K562 (cell line): ENCODE data around the gene BNIP2. TPM values are rescaled to one million over a fixed set of nuclear protein-coding genes. Genes with fewer than 3 reads are reported as not detected.

Experiments used
- CTCF ChIP-seq, 3 experiments: IDR thresholded peaks in 2 of 3; conservative IDR thresholded peaks in 1 of 3; 2 replicates each; pipeline ENCODE4 v1.5.1; 2011 to 2012; ENCODE audit warnings: low read length in 3 of 3, mild to moderate bottlenecking in 3 of 3, control low read depth in 2 of 3, improper control_type of control experiment in 1 of 3, inconsistent platforms in 1 of 3, low read depth in 1 of 3, mixed read lengths in 1 of 3, moderate library complexity in 1 of 3; ENCODE audit not compliant: insufficient read depth in 2 of 3
- DMBX1 ChIP-seq: fragments of 250-450 bp; sonication (Bioruptor Pico); IDR thresholded peaks from 2 replicates; pipeline ENCODE4 v1.8.0; 2022; ENCODE audit warnings: inconsistent platforms, mild to moderate bottlenecking, moderate library complexity, borderline replicate concordance
- GTF2A2 ChIP-seq: IDR thresholded peaks from 2 replicates; pipeline ENCODE4 v1.6.1; 2016; ENCODE audit warnings: mild to moderate bottlenecking, missing genetic modification characterization, missing compliant biosample characterization
- HDAC1 ChIP-seq, 2 experiments: fragments of 450-650 bp; IDR thresholded peaks; 2 replicates each; pipeline ENCODE4 v1.6.1; 2016 to 2017; ENCODE audit warnings: inconsistent platforms in 1 of 2, mild to moderate bottlenecking in 1 of 2, moderate library complexity in 1 of 2
- KLF13 ChIP-seq: fragments of 450-650 bp; IDR thresholded peaks from 2 replicates; pipeline ENCODE4 v1.6.1; 2016; ENCODE audit warnings: missing genetic modification characterization, low read depth, mild to moderate bottlenecking, missing compliant biosample characterization, moderate library complexity, borderline replicate concordance
- NEUROD1 ChIP-seq: fragments of 150-350 bp; IDR thresholded peaks from 2 replicates; pipeline ENCODE4 v1.6.1; 2014; ENCODE audit warnings: borderline replicate concordance, low read length, low read depth; ENCODE audit not compliant: partially characterized antibody
- NFRKB ChIP-seq: fragments of 450-650 bp; IDR thresholded peaks from 2 replicates; pipeline ENCODE4 v1.6.1; 2016; ENCODE audit warnings: low read depth
- RBFOX2 ChIP-seq: fragments of 200-400 bp; formaldehyde crosslinking; IDR thresholded peaks from 2 replicates; pipeline ENCODE4 v1.6.1; 2017; ENCODE audit warnings: low read depth, mild to moderate bottlenecking, low read length, moderate library complexity
- SIN3B ChIP-seq: fragments of 450-650 bp; IDR thresholded peaks from 2 replicates; pipeline ENCODE4 v1.6.1; 2017; ENCODE audit warnings: low read depth, mild to moderate bottlenecking, moderate library complexity
- SRSF7 ChIP-seq: fragments of 200-400 bp; formaldehyde crosslinking; optimal IDR thresholded peaks from 2 replicates; pipeline ENCODE3; 2017; ENCODE audit warnings: mild to moderate bottlenecking, low read depth, low read length
- YY1 ChIP-seq, 3 experiments: IDR thresholded peaks; 2 replicates each; pipeline ENCODE4 v1.6.1; 2011; ENCODE audit warnings: low read length in 2 of 3, mild to moderate bottlenecking in 2 of 3, moderate library complexity in 2 of 3, borderline replicate concordance in 1 of 3, control low read depth in 1 of 3, low read depth in 1 of 3; ENCODE audit not compliant: insufficient read depth in 3 of 3, insufficient replicate concordance in 2 of 3, control insufficient read depth in 1 of 3, insufficient read length in 1 of 3; ENCODE audit errors: extremely low read depth in 1 of 3
- ZBTB9 ChIP-seq: fragments of 450-650 bp; formaldehyde crosslinking; IDR thresholded peaks from 2 replicates; pipeline ENCODE4 v1.4.0; 2020; ENCODE audit warnings: mild to moderate bottlenecking, moderate library complexity
- ZFP1 ChIP-seq: fragments of 450-650 bp; formaldehyde crosslinking; IDR thresholded peaks from 2 replicates; pipeline ENCODE4 v1.4.0; 2020; ENCODE audit warnings: mild to moderate bottlenecking, mixed read lengths
- polyA plus RNA-seq, 8 experiments: library from polyadenylated mRNA; depleted of rRNA in 4 of 8; stranded (reverse) in 5 of 8; unstranded in 3 of 8; fragments of >200 nt; fragmentation: Nextera tagmentation in 2 of 8; fragmentation: Illumina TruSeq in 1 of 8; extraction: Ambion mirVana in 2 of 8; extraction: Trizol in 1 of 8; gene quantifications; 2 replicates each; pipeline versions ENCODE4 v1.2.1 to v1.2.3, GENCODE V29; 2011 to 2014; ENCODE audit warnings: inconsistent platforms in 1 of 8, missing spikeins in 1 of 8
- total RNA-seq, 7 experiments: library from RNA; depleted of rRNA in 6 of 7; stranded (reverse); fragments of >200 nt in 6 of 7; fragmentation: Illumina TruSeq in 2 of 7; extraction: Trizol in 2 of 7; gene quantifications; 2 replicates each; pipeline versions ENCODE4 v1.2.1 to v1.2.3, GENCODE V29; 2011 to 2021; ENCODE audit warnings: low replicate concordance in 1 of 7
- TF ChIP-seq, protein P1 (sequence below): sonication (generic); formaldehyde crosslinking; IDR thresholded peaks from 2 replicates; pipeline ENCODE4 v1.8.0; 2022; ENCODE audit warnings: mild to moderate bottlenecking, missing genetic modification reagents
- TF ChIP-seq, protein P2 (sequence below): fragments of 450-650 bp; IDR thresholded peaks from 2 replicates; pipeline ENCODE4 v1.6.1; 2016; ENCODE audit warnings: borderline replicate concordance

The BNIP2 gene
- total and polyA plus RNA-seq, 9 of the 15 experiments (the other 6 are each of a cell fraction or from before 2014, with no cell fraction given): 19.6 to 88.0 (median 52.5) TPM

DNA sequence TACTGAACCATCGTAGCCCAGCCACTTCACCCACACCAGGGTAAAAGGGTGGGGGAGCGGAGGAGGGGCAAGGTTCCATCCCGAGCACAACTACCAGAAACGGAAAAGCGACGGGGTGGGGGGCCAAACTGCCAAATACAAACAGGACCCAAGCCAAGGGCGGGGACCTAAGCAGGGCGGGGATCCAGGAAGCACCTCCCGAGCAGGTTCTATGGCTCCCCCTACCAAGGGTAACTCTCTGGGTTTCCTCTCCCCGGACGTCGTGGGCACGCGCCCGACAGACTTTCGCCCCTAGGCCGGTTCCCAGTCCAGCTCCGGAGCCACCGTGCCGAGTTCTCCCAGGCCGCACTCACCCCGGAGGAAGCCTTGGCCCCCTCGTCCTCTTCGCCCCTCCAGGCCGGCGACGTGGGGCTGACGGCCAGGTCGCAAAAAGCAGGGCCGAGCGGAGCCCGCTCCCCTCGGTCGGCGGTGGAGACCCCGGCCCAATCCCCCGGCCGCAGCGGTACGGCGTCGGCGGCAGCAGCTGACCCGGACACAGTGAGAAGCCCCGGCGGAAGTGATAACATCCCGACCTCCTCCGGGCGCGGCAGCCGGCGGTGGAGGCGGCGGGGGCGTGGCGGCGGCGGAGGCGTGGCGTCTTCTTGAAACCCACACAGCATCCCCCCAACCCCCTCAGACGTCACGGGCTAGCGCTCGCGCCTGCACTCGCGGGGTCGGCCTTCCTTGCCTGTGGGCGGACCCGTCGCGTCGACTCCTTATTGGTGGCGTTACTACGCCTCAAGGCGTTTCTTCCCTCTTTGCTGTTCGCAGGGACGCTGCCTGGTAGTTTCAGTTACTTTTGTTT lies at the start of gene BNIP2 (continued):
- TF ChIP-seq ZFP1 (CRISPR knock-in tag) (0 out of 2 replicates have a peak, but pooled peaks have one; percentile 21), CTCF (IDR thresholded peaks at IDR 0.05 in 2 of 3, conservative IDR thresholded peaks at IDR 0.05 in 1 of 3; ENCODE audit: insufficient read depth in 2 of 3, low read depth in 1 of 3, low read length in 3 of 3) (peak in 1 of 3 experiments; percentile 24; a peak in 2 of 6 replicates), ZBTB9 (CRISPR knock-in tag) (peak; percentile 90), RBFOX2 (peak; percentile 99), SRSF7 (no peak), HDAC1 (IDR thresholded peaks at IDR 0.05) (peak in 1 of 2 experiments; percentile 54; a peak in 1 of 4 replicates), SIN3B (peak; percentile 78), NEUROD1 (no peak), NFRKB (peak; percentile 71), YY1 (IDR thresholded peaks at IDR 0.05; ENCODE audit: borderline replicate concordance in 1 of 3, control insufficient read depth in 1 of 3, extremely low read depth in 1 of 3, insufficient read depth in 3 of 3, insufficient read length in 1 of 3, insufficient replicate concordance in 2 of 3, low read depth in 1 of 3, low read length in 2 of 3) (peak in 2 of 3 experiments; percentile 5 to 37), DMBX1 (no peak; the same call in 1 of the 2 replicates), KLF13 (peak; percentile 57; the same call in 1 of the 2 replicates), GTF2A2 (tag) (0 out of 2 replicates have a peak, but pooled peaks have one; percentile 54)
- TF ChIP-seq, protein P1, sequence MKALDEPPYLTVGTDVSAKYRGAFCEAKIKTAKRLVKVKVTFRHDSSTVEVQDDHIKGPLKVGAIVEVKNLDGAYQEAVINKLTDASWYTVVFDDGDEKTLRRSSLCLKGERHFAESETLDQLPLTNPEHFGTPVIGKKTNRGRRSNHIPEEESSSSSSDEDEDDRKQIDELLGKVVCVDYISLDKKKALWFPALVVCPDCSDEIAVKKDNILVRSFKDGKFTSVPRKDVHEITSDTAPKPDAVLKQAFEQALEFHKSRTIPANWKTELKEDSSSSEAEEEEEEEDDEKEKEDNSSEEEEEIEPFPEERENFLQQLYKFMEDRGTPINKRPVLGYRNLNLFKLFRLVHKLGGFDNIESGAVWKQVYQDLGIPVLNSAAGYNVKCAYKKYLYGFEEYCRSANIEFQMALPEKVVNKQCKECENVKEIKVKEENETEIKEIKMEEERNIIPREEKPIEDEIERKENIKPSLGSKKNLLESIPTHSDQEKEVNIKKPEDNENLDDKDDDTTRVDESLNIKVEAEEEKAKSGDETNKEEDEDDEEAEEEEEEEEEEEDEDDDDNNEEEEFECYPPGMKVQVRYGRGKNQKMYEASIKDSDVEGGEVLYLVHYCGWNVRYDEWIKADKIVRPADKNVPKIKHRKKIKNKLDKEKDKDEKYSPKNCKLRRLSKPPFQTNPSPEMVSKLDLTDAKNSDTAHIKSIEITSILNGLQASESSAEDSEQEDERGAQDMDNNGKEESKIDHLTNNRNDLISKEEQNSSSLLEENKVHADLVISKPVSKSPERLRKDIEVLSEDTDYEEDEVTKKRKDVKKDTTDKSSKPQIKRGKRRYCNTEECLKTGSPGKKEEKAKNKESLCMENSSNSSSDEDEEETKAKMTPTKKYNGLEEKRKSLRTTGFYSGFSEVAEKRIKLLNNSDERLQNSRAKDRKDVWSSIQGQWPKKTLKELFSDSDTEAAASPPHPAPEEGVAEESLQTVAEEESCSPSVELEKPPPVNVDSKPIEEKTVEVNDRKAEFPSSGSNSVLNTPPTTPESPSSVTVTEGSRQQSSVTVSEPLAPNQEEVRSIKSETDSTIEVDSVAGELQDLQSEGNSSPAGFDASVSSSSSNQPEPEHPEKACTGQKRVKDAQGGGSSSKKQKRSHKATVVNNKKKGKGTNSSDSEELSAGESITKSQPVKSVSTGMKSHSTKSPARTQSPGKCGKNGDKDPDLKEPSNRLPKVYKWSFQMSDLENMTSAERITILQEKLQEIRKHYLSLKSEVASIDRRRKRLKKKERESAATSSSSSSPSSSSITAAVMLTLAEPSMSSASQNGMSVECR (CRISPR knock-in tag): peak; percentile 84
- TF ChIP-seq, protein P2, sequence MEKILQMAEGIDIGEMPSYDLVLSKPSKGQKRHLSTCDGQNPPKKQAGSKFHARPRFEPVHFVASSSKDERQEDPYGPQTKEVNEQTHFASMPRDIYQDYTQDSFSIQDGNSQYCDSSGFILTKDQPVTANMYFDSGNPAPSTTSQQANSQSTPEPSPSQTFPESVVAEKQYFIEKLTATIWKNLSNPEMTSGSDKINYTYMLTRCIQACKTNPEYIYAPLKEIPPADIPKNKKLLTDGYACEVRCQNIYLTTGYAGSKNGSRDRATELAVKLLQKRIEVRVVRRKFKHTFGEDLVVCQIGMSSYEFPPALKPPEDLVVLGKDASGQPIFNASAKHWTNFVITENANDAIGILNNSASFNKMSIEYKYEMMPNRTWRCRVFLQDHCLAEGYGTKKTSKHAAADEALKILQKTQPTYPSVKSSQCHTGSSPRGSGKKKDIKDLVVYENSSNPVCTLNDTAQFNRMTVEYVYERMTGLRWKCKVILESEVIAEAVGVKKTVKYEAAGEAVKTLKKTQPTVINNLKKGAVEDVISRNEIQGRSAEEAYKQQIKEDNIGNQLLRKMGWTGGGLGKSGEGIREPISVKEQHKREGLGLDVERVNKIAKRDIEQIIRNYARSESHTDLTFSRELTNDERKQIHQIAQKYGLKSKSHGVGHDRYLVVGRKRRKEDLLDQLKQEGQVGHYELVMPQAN: peak; percentile 56; the same call in 1 of the 2 replicates
